ENCODE results near the gene ZNF512.
"Not testable (repeated sequence)": the region's sequence is repeated elsewhere in the genome, so short reads cannot be mapped to it uniquely, and the experiment has no call there.

Gene ZNF512

GRCh38 chr2:27621524-27621923, 38.7 kb downstream of the ZNF512 start:
- in situ Hi-C loops (cut with HindIII; ENCODE audit: low sequenced_read_pairs) = no loop called here
- peak; percentile 17 for TF ChIP-seq CTCF (IDR thresholded peaks at IDR 0.05; ENCODE audit: low read depth, low read length)
- DNase-seq (ENCODE audit: low read depth, low spot score) = no peak
- no peak overlapping the region for H3K4me3 ChIP-seq (ENCODE audit: low read depth, low read length)

- in situ Hi-C loops (cut with HindIII; ENCODE audit: low sequenced_read_pairs) = no loop called here
- TF ChIP-seq CTCF (IDR thresholded peaks at IDR 0.05; ENCODE audit: low read depth, low read length) = no peak
- DNase-seq (ENCODE audit: low read depth, low spot score) = peak; percentile 90
- H3K4me3 ChIP-seq (ENCODE audit: low read depth, low read length) = no peak overlapping the region
Measured at GRCh38 chr2:27622921-27623384, 40.1 kb downstream of the ZNF512 start.

GRCh38 chr2:27624943-27625342, 42.1 kb downstream of the ZNF512 start:
- in situ Hi-C loops (cut with HindIII; ENCODE audit: low sequenced_read_pairs) = no loop called here
- no peak for TF ChIP-seq CTCF (IDR thresholded peaks at IDR 0.05; ENCODE audit: low read depth, low read length)
- DNase-seq (ENCODE audit: low read depth, low spot score) = no peak
- H3K4me3 ChIP-seq (ENCODE audit: low read depth, low read length) = no peak overlapping the region

- DNase-seq (ENCODE audit: low read depth, low spot score); H3K4me3 ChIP-seq (ENCODE audit: low read depth, low read length); in situ Hi-C loops (cut with HindIII; ENCODE audit: low sequenced_read_pairs): not testable (repeated sequence)
Measured at GRCh38 chr2:27626323-27626722, 43.5 kb downstream of the ZNF512 start.

GRCh38 chr2:27626921-27627320, 44.1 kb downstream of the ZNF512 start:
- in situ Hi-C loops (cut with HindIII; ENCODE audit: low sequenced_read_pairs); H3K4me3 ChIP-seq (ENCODE audit: low read depth, low read length): not testable (repeated sequence)
- DNase-seq (ENCODE audit: low read depth, low spot score) = peak; percentile 27

GRCh38 chr2:27627963-27628766, 45.3 kb downstream of the ZNF512 start:
- in situ Hi-C loops (cut with HindIII; ENCODE audit: low sequenced_read_pairs) = no loop called here
- DNase-seq (ENCODE audit: low read depth, low spot score) = peak; percentile 95
- TF ChIP-seq CTCF (IDR thresholded peaks at IDR 0.05; ENCODE audit: low read depth, low read length) = no peak
- peak overlapping the region; percentile 98 for H3K4me3 ChIP-seq (ENCODE audit: low read depth, low read length)

- peak; percentile 96 for DNase-seq (ENCODE audit: low read depth, low spot score)
- TF ChIP-seq CTCF (IDR thresholded peaks at IDR 0.05; ENCODE audit: low read depth, low read length) = no peak
- in situ Hi-C loops (cut with HindIII; ENCODE audit: low sequenced_read_pairs) = no loop called here
Measured at GRCh38 chr2:27628767-27629709, 46.2 kb downstream of the ZNF512 start, which contains the start of the genes CCDC121 and GPN1. TSS of gene CCDC121 (minus strand) at chr2:27629012. CDS start at chr2:27627799, 1,213 bp downstream. TSS of gene GPN1 (plus strand) at chr2:27629050. CDS start at chr2:27629059, 9 bp downstream.

GRCh38 chr2:27630257-27630656, 47.4 kb downstream of the ZNF512 start:
- in situ Hi-C loops (cut with HindIII; ENCODE audit: low sequenced_read_pairs); H3K4me3 ChIP-seq (ENCODE audit: low read depth, low read length); DNase-seq (ENCODE audit: low read depth, low spot score): not testable (repeated sequence)

More at GRCh38 chr2:27628767-27629709, 46.2 kb downstream of the ZNF512 start, which contains the start of the genes CCDC121 and GPN1:
- peak within 1 kb of the TSS; percentile 98 for H3K4me3 ChIP-seq (ENCODE audit: low read depth, low read length)

All from astrocyte of the spinal cord (primary cell).